H9 (cell line): Measurements from ENCODE around the gene HAUS8. TPM values are rescaled to one million over a fixed set of nuclear protein-coding genes. Genes with fewer than 3 reads are reported as not detected.

Source experiments
- DNase-seq: peaks from one replicate; pipeline ENCODE4 v3.0.0-alpha.2; 2017
- H2AFZ ChIP-seq: one replicate; pipeline ENCODE4 v1.6.1; 2013; ENCODE audit warnings: mild to moderate bottlenecking, low read length, control low read depth, moderate library complexity
- H2AK5ac ChIP-seq: 2 replicates; pipeline ENCODE4 v1.6.1; 2013; ENCODE audit warnings: low read length, control low read depth, mixed read lengths; ENCODE audit not compliant: insufficient read length
- H2BK120ac ChIP-seq: one replicate; pipeline ENCODE4 v1.6.1; 2013; ENCODE audit warnings: low read depth, mild to moderate bottlenecking, low read length, control low read depth, inconsistent platforms; ENCODE audit not compliant: poor library complexity, severe bottlenecking
- H2BK12ac ChIP-seq: 2 replicates; pipeline ENCODE4 v1.6.1; 2013; ENCODE audit warnings: low read length, control low read depth, mixed read lengths, low read depth; ENCODE audit not compliant: insufficient read length
- H2BK15ac ChIP-seq: 2 replicates; pipeline ENCODE4 v1.6.1; 2013; ENCODE audit warnings: low read depth, low read length, control low read depth
- H2BK20ac ChIP-seq: one replicate; pipeline ENCODE4 v1.6.1; 2013; ENCODE audit warnings: low read depth, mild to moderate bottlenecking, low read length, control low read depth, inconsistent platforms; ENCODE audit not compliant: poor library complexity, severe bottlenecking
- H2BK5ac ChIP-seq: 2 replicates; pipeline ENCODE4 v1.6.1; 2013; ENCODE audit warnings: low read length, control low read depth, mixed read lengths; ENCODE audit not compliant: insufficient read length
- H3K14ac ChIP-seq: 2 replicates; pipeline ENCODE4 v1.6.1; 2013; ENCODE audit warnings: low read length, control low read depth; ENCODE audit not compliant: insufficient read depth
- H3K18ac ChIP-seq: 2 replicates; pipeline ENCODE4 v1.6.1; 2013; ENCODE audit warnings: low read depth, mild to moderate bottlenecking, mixed read lengths, low read length, control low read depth; ENCODE audit not compliant: insufficient read length
- H3K23ac ChIP-seq: 2 replicates; pipeline ENCODE4 v1.6.1; 2013; ENCODE audit warnings: low read length, control low read depth, mixed read lengths, low read depth; ENCODE audit not compliant: insufficient read length
- H3K23me2 ChIP-seq: 2 replicates; pipeline ENCODE4 v1.6.1; 2013; ENCODE audit warnings: low read depth, mild to moderate bottlenecking, mixed read lengths, low read length, control low read depth; ENCODE audit not compliant: insufficient read length, poor library complexity, severe bottlenecking
- H3K27ac ChIP-seq: 2 replicates; pipeline ENCODE4 v1.5.1; 2013; ENCODE audit warnings: low read length, control low read depth, mixed read lengths, low read depth; ENCODE audit not compliant: insufficient read length
- H3K27me3 ChIP-seq: 2 replicates; pipeline ENCODE4 v1.6.1; 2013; ENCODE audit warnings: low read length, control low read depth, inconsistent platforms; ENCODE audit not compliant: insufficient read depth
- H3K4ac ChIP-seq: 2 replicates; pipeline ENCODE4 v1.6.1; 2013; ENCODE audit warnings: low read depth, mild to moderate bottlenecking, control low read depth, inconsistent platforms, low read length, moderate library complexity
- H3K4me1 ChIP-seq: 2 replicates; pipeline ENCODE4 v1.6.1; 2013; ENCODE audit warnings: low read length, control low read depth, inconsistent platforms; ENCODE audit not compliant: insufficient read depth
- H3K4me2 ChIP-seq: 2 replicates; pipeline ENCODE4 v1.6.1; 2013; ENCODE audit warnings: low read length, control low read depth, mixed read lengths; ENCODE audit not compliant: insufficient read length, insufficient read depth
- H3K56ac ChIP-seq: 2 replicates; pipeline ENCODE4 v1.6.1; 2013; ENCODE audit warnings: low read depth, mild to moderate bottlenecking, mixed read lengths, low read length, control low read depth; ENCODE audit not compliant: insufficient read length
- H3K79me1 ChIP-seq: 2 replicates; pipeline ENCODE4 v1.6.1; 2013; ENCODE audit warnings: low read depth, mild to moderate bottlenecking, moderate library complexity, low read length, control low read depth, inconsistent platforms; ENCODE audit not compliant: insufficient read depth, poor library complexity, severe bottlenecking
- H3K79me2 ChIP-seq: 2 replicates; pipeline ENCODE4 v1.6.1; 2013; ENCODE audit warnings: low read length, control low read depth, inconsistent platforms; ENCODE audit not compliant: insufficient read depth
- H3K9ac ChIP-seq: 2 replicates; pipeline ENCODE4 v1.6.1; 2013; ENCODE audit warnings: low read length, control low read depth, mixed read lengths; ENCODE audit not compliant: insufficient read length; ENCODE audit errors: extremely low read depth
- H3K9me3 ChIP-seq: one replicate; pipeline ENCODE4 v1.6.1; 2013; ENCODE audit warnings: low read depth, low read length, inconsistent platforms; ENCODE audit not compliant: control insufficient read depth
- H3T11ph ChIP-seq: one replicate; pipeline ENCODE4 v1.6.1; 2013; ENCODE audit warnings: mild to moderate bottlenecking, low read length, control low read depth, inconsistent platforms
- H4K20me1 ChIP-seq: one replicate; pipeline ENCODE4 v1.6.1; 2013; ENCODE audit not compliant: control insufficient read depth, insufficient read length, insufficient read depth
- H4K5ac ChIP-seq: 2 replicates; pipeline ENCODE4 v1.6.1; 2013; ENCODE audit warnings: low read depth, mild to moderate bottlenecking, mixed read lengths, low read length, control low read depth; ENCODE audit not compliant: insufficient read length
- H4K8ac ChIP-seq: replicated peaks from 2 replicates; pipeline ENCODE4 v1.6.1; 2013; ENCODE audit warnings: low read length, control low read depth, mixed read lengths, low read depth; ENCODE audit not compliant: insufficient read length
- H4K91ac ChIP-seq: 2 replicates; pipeline ENCODE4 v1.6.1; 2013; ENCODE audit warnings: low read depth, mild to moderate bottlenecking, moderate library complexity, mixed read lengths, low read length, control low read depth; ENCODE audit not compliant: insufficient read length
- H3K27ac Mint-ChIP-seq, 3 experiments: 2 replicates in 2 of 3; 3 replicates in 1 of 3; pipeline ENCODE4 v1.8.0; 2020 to 2021; ENCODE audit warnings: mixed read lengths in 3 of 3, mild to moderate bottlenecking in 1 of 3, moderate library complexity in 1 of 3
- H3K27me3 Mint-ChIP-seq: 2 replicates; pipeline ENCODE4 v1.8.0; 2021; ENCODE audit warnings: low read depth, mild to moderate bottlenecking, moderate library complexity, mixed read lengths
- H3K36me3 Mint-ChIP-seq, 3 experiments: 2 replicates in 2 of 3; 3 replicates in 1 of 3; pipeline ENCODE4 v1.8.0; 2020 to 2021; ENCODE audit warnings: low read depth in 3 of 3, mixed read lengths in 3 of 3; ENCODE audit not compliant: insufficient read depth in 1 of 3
- H3K4me1 Mint-ChIP-seq, 2 experiments: 2 replicates each; pipeline ENCODE4 v1.8.0; 2020; ENCODE audit warnings: mixed read lengths in 2 of 2
- H3K4me3 Mint-ChIP-seq, 2 experiments: 2 replicates in 1 of 2; 3 replicates in 1 of 2; pipeline ENCODE4 v1.8.0; 2020 to 2021; ENCODE audit warnings: mild to moderate bottlenecking in 2 of 2, mixed read lengths in 2 of 2, moderate library complexity in 1 of 2
- H3K9me3 Mint-ChIP-seq, 2 experiments: 2 replicates in 1 of 2; 3 replicates in 1 of 2; pipeline ENCODE4 v1.8.0; 2020; ENCODE audit warnings: mild to moderate bottlenecking in 2 of 2, mixed read lengths in 2 of 2, moderate library complexity in 1 of 2
- CTCF ChIP-seq: fragments of 200-600 bp; sonication (generic); conservative IDR thresholded peaks from 3 replicates; pipeline ENCODE4 v1.8.0; 2021; ENCODE audit warnings: antibody characterized with exemption, mild to moderate bottlenecking
- WGBS: extraction: QIAGEN DNeasy Blood & Tissue Kit; methylation state at CpG from one replicate; pipeline ENCODE4 v1.1.7; 2013; ENCODE audit warnings: missing lambda C conversion rate, low lambda C conversion rate, mixed read lengths; ENCODE audit not compliant: insufficient read length; ENCODE audit errors: extremely low coverage; 5-methylcytosine and 5-hydroxymethylcytosine counted together
- total RNA-seq: library from RNA; stranded (reverse); gene quantifications from 2 replicates; pipeline ENCODE4 v1.2.1, GENCODE V29; 2021

Gene HAUS8
- total RNA-seq, 1 experiment from 2014 or later: 27.8 TPM

GRCh38 chr19:17098326-17098725, 23.1 kb upstream of the HAUS8 start:
- no peak overlapping the region for H3T11ph ChIP-seq
- H3K56ac ChIP-seq: no peak overlapping the region
- DNase-seq: no peak
- no peak overlapping the region for H4K8ac ChIP-seq
- H3K27me3 Mint-ChIP-seq: no peaks in the 10 kb centered on the region
- no peak overlapping the region for H2BK120ac ChIP-seq
- no peak overlapping the region for H2BK20ac ChIP-seq
- no peaks in the 10 kb centered on the region for H3K9me3 ChIP-seq
- H3K79me1 ChIP-seq: peaks cover 2% of the 10 kb centered on the region
- H3K4me3 Mint-ChIP-seq: no peak overlapping the region
- H2BK5ac ChIP-seq: no peak overlapping the region
- H3K9ac ChIP-seq: no peak overlapping the region
- no peaks in the 10 kb centered on the region for H3K4me1 ChIP-seq
- no peak overlapping the region for H4K5ac ChIP-seq
- no peak overlapping the region for H3K4me2 ChIP-seq
- WGBS: no CpG with 5 or more reads among the region's 9 CpGs
- no peak overlapping the region for H2BK15ac ChIP-seq
- H2AK5ac ChIP-seq: no peak overlapping the region
- H3K4me1 Mint-ChIP-seq: peaks cover 9 to 11% of the 10 kb centered on the region in 2 experiments
- H2AFZ ChIP-seq: no peak overlapping the region
- H3K27me3 ChIP-seq: no peaks in the 10 kb centered on the region
- no peak overlapping the region for H3K4ac ChIP-seq
- no peak for TF ChIP-seq CTCF
- no peak overlapping the region for H4K91ac ChIP-seq
- no peak overlapping the region for H3K18ac ChIP-seq
- H3K9me3 Mint-ChIP-seq: peaks cover 8 to 14% of the 10 kb centered on the region in 2 experiments
- no peaks in the 10 kb centered on the region; the same call in 1 of the 2 replicates for H3K79me2 ChIP-seq
- no peak overlapping the region for H2BK12ac ChIP-seq
- no peak overlapping the region for H3K27ac ChIP-seq
- peaks cover 20 to 27% (median 22%) of the 10 kb centered on the region in 3 experiments for H3K36me3 Mint-ChIP-seq
- no peak overlapping the region for H3K23ac ChIP-seq
- H3K23me2 ChIP-seq: no peaks in the 10 kb centered on the region
- no peaks in the 10 kb centered on the region for H4K20me1 ChIP-seq
- H3K14ac ChIP-seq: no peak overlapping the region
- H3K27ac Mint-ChIP-seq: peak overlapping the region in 2 of 3 experiments; percentile 1 to 21; a peak in 2 of 7 replicates
